ENCODE results near the gene C11orf71.

The C11orf71 gene

GRCh38 chr11:114382509-114382908 is 17.8 kb downstream of the C11orf71 start:
- Histone ChIP-seq H3K4me1 (ENCODE audit: control insufficient read depth, insufficient read depth, low read length) (no peaks in the 10 kb centered on the region; the same call in 1 of the 2 replicates), H3K4me3 (ENCODE audit: low read length) (no peak overlapping the region), H3K27me3 (ENCODE audit: control insufficient read depth, insufficient read depth, low read length) (no peaks in the 10 kb centered on the region), H3K36me3 (ENCODE audit: control insufficient read depth, insufficient read depth, low read length) (no peaks in the 10 kb centered on the region), H3K27ac (ENCODE audit: low read length) (no peak overlapping the region), H3K9me3 (ENCODE audit: control insufficient read depth, insufficient read depth, low read length) (no peaks in the 10 kb centered on the region)
- DNase-seq (ENCODE audit: low read depth, low spot score) = no peak
- no CpG with 5 or more reads among the region's 3 CpGs for WGBS (ENCODE audit: insufficient coverage, insufficient read length)

GRCh38 chr11:114379394-114380069 is 20.8 kb downstream of the C11orf71 start:
- H3K27me3 ChIP-seq (ENCODE audit: control insufficient read depth, insufficient read depth, low read length) = no peaks in the 10 kb centered on the region
- no peaks in the 10 kb centered on the region for H3K36me3 ChIP-seq (ENCODE audit: control insufficient read depth, insufficient read depth, low read length)
- H3K4me3 ChIP-seq (ENCODE audit: low read length) = no peak overlapping the region
- WGBS (ENCODE audit: insufficient coverage, insufficient read length) = no CpG with 5 or more reads among the region's 5 CpGs
- H3K9me3 ChIP-seq (ENCODE audit: control insufficient read depth, insufficient read depth, low read length) = no peaks in the 10 kb centered on the region
- H3K4me1 ChIP-seq (ENCODE audit: control insufficient read depth, insufficient read depth, low read length) = no peaks in the 10 kb centered on the region; the same call in 1 of the 2 replicates
- no peak for DNase-seq (ENCODE audit: low read depth, low spot score)
- H3K27ac ChIP-seq (ENCODE audit: low read length) = no peak overlapping the region

- WGBS (ENCODE audit: insufficient coverage, insufficient read length) = no CpG with 5 or more reads among the region's 7 CpGs
- no peak for DNase-seq (ENCODE audit: low read depth, low spot score)
- Histone ChIP-seq H3K27me3 (ENCODE audit: control insufficient read depth, insufficient read depth, low read length) (no peaks in the 10 kb centered on the region), H3K27ac (ENCODE audit: low read length) (no peak overlapping the region), H3K4me1 (ENCODE audit: control insufficient read depth, insufficient read depth, low read length) (no peaks in the 10 kb centered on the region; the same call in 1 of the 2 replicates), H3K4me3 (ENCODE audit: low read length) (no peak overlapping the region), H3K36me3 (ENCODE audit: control insufficient read depth, insufficient read depth, low read length) (no peaks in the 10 kb centered on the region), H3K9me3 (ENCODE audit: control insufficient read depth, insufficient read depth, low read length) (no peaks in the 10 kb centered on the region)
These were observed 22.6 kb downstream of the C11orf71 start for GRCh38 chr11:114377612-114378267.

GRCh38 chr11:114375052-114375451 is 25.3 kb downstream of the C11orf71 start:
- no peak overlapping the region for H3K27ac ChIP-seq (ENCODE audit: low read length)
- H3K36me3 ChIP-seq (ENCODE audit: control insufficient read depth, insufficient read depth, low read length) = no peaks in the 10 kb centered on the region
- no peak for DNase-seq (ENCODE audit: low read depth, low spot score)
- no peaks in the 10 kb centered on the region for H3K9me3 ChIP-seq (ENCODE audit: control insufficient read depth, insufficient read depth, low read length)
- H3K27me3 ChIP-seq (ENCODE audit: control insufficient read depth, insufficient read depth, low read length) = no peaks in the 10 kb centered on the region
- WGBS (ENCODE audit: insufficient coverage, insufficient read length) = no CpG with 5 or more reads among the region's 3 CpGs
- no peaks in the 10 kb centered on the region; the same call in 1 of the 2 replicates for H3K4me1 ChIP-seq (ENCODE audit: control insufficient read depth, insufficient read depth, low read length)
- no peak overlapping the region for H3K4me3 ChIP-seq (ENCODE audit: low read length)

GRCh38 chr11:114368918-114369680 is 31.2 kb downstream of the C11orf71 start:
- H3K27ac ChIP-seq (ENCODE audit: low read length) = no peak overlapping the region
- WGBS (ENCODE audit: insufficient coverage, insufficient read length) = no CpG with 5 or more reads among the region's 5 CpGs
- H3K27me3 ChIP-seq (ENCODE audit: control insufficient read depth, insufficient read depth, low read length) = no peaks in the 10 kb centered on the region
- H3K9me3 ChIP-seq (ENCODE audit: control insufficient read depth, insufficient read depth, low read length) = no peaks in the 10 kb centered on the region
- no peaks in the 10 kb centered on the region for H3K4me1 ChIP-seq (ENCODE audit: control insufficient read depth, insufficient read depth, low read length)
- no peak overlapping the region for H3K4me3 ChIP-seq (ENCODE audit: low read length)
- no peaks in the 10 kb centered on the region for H3K36me3 ChIP-seq (ENCODE audit: control insufficient read depth, insufficient read depth, low read length)
- no peak for DNase-seq (ENCODE audit: low read depth, low spot score)

GRCh38 chr11:114367244-114367957 is 32.9 kb downstream of the C11orf71 start:
- Histone ChIP-seq H3K4me1 (ENCODE audit: control insufficient read depth, insufficient read depth, low read length) (no peaks in the 10 kb centered on the region), H3K27me3 (ENCODE audit: control insufficient read depth, insufficient read depth, low read length) (no peaks in the 10 kb centered on the region), H3K9me3 (ENCODE audit: control insufficient read depth, insufficient read depth, low read length) (no peaks in the 10 kb centered on the region), H3K27ac (ENCODE audit: low read length) (no peak overlapping the region), H3K4me3 (ENCODE audit: low read length) (no peak overlapping the region), H3K36me3 (ENCODE audit: control insufficient read depth, insufficient read depth, low read length) (no peaks in the 10 kb centered on the region)
- WGBS (ENCODE audit: insufficient coverage, insufficient read length) = no CpG with 5 or more reads among the region's 9 CpGs
- no peak for DNase-seq (ENCODE audit: low read depth, low spot score)

GRCh38 chr11:114366331-114367243 is 33.7 kb downstream of the C11orf71 start:
- Histone ChIP-seq H3K4me3 (ENCODE audit: low read length) (no peak overlapping the region), H3K36me3 (ENCODE audit: control insufficient read depth, insufficient read depth, low read length) (no peaks in the 10 kb centered on the region), H3K4me1 (ENCODE audit: control insufficient read depth, insufficient read depth, low read length) (no peaks in the 10 kb centered on the region), H3K27me3 (ENCODE audit: control insufficient read depth, insufficient read depth, low read length) (no peaks in the 10 kb centered on the region), H3K27ac (ENCODE audit: low read length) (no peak overlapping the region), H3K9me3 (ENCODE audit: control insufficient read depth, insufficient read depth, low read length) (no peaks in the 10 kb centered on the region)
- DNase-seq (ENCODE audit: low read depth, low spot score) = no peak
- no CpG with 5 or more reads among the region's 13 CpGs for WGBS (ENCODE audit: insufficient coverage, insufficient read length)

GRCh38 chr11:114362958-114363357 is 37.4 kb downstream of the C11orf71 start:
- H3K27ac ChIP-seq (ENCODE audit: low read length) = no peak overlapping the region
- no peaks in the 10 kb centered on the region for H3K27me3 ChIP-seq (ENCODE audit: control insufficient read depth, insufficient read depth, low read length)
- no peaks in the 10 kb centered on the region for H3K4me1 ChIP-seq (ENCODE audit: control insufficient read depth, insufficient read depth, low read length)
- no peak overlapping the region for H3K4me3 ChIP-seq (ENCODE audit: low read length)
- H3K36me3 ChIP-seq (ENCODE audit: control insufficient read depth, insufficient read depth, low read length) = no peaks in the 10 kb centered on the region
- WGBS (ENCODE audit: insufficient coverage, insufficient read length) = no CpG with 5 or more reads among the region's 3 CpGs
- H3K9me3 ChIP-seq (ENCODE audit: control insufficient read depth, insufficient read depth, low read length) = no peaks in the 10 kb centered on the region
- DNase-seq (ENCODE audit: low read depth, low spot score) = no peak

GRCh38 chr11:114362326-114362725 is 38.0 kb downstream of the C11orf71 start:
- no peak overlapping the region for H3K27ac ChIP-seq (ENCODE audit: low read length)
- H3K27me3 ChIP-seq (ENCODE audit: control insufficient read depth, insufficient read depth, low read length) = no peaks in the 10 kb centered on the region
- H3K4me1 ChIP-seq (ENCODE audit: control insufficient read depth, insufficient read depth, low read length) = no peaks in the 10 kb centered on the region
- DNase-seq (ENCODE audit: low read depth, low spot score) = no peak
- no peaks in the 10 kb centered on the region for H3K9me3 ChIP-seq (ENCODE audit: control insufficient read depth, insufficient read depth, low read length)
- no peak overlapping the region for H3K4me3 ChIP-seq (ENCODE audit: low read length)
- no peaks in the 10 kb centered on the region for H3K36me3 ChIP-seq (ENCODE audit: control insufficient read depth, insufficient read depth, low read length)
- no CpG with 5 or more reads among the region's 4 CpGs for WGBS (ENCODE audit: insufficient coverage, insufficient read length)

All from iPS DF 6.9 (cell line).